Stimulated activated CD4-positive, alpha-beta T cell treated with anti-CD3 and anti-CD28 coated beads, Interleukin-1b, Interleukin-23, amount 100 ng/mL, for 48 hours (primary cell): ENCODE measurements around the gene SPDYE6.
"Not testable (repeated sequence)": the region's sequence is repeated elsewhere in the genome, so short reads cannot be mapped to it uniquely, and the experiment has no call there.

Source experiments
- DNase-seq: peaks from one replicate; pipeline ENCODE4 v3.0.0-alpha.2; 2020

SPDYE6 gene

GRCh38 chr7:102313997-102314780 is 42.1 kb downstream of the SPDYE6 start:
- DNase-seq, result no peak

- DNase-seq, result no peak
These were observed 43.9 kb downstream of the SPDYE6 start for GRCh38 chr7:102312317-102312716.

- no peak for DNase-seq
These were observed 45.8 kb downstream of the SPDYE6 start for GRCh38 chr7:102310414-102310815.

GRCh38 chr7:102306916-102307677 is 49.1 kb downstream of the SPDYE6 start:
- peak; percentile 45 for DNase-seq

GRCh38 chr7:102305414-102306268 is 50.6 kb downstream of the SPDYE6 start:
- DNase-seq, result no peak

GRCh38 chr7:102304668-102305067 is 51.6 kb downstream of the SPDYE6 start:
- no peak for DNase-seq

GRCh38 chr7:102303669-102304422 is 52.4 kb downstream of the SPDYE6 start:
- DNase-seq, result no peak

- no peak for DNase-seq
These were observed 54.2 kb downstream of the SPDYE6 start for GRCh38 chr7:102302025-102302424.

- DNase-seq, result not testable (repeated sequence)
These were observed 54.9 kb downstream of the SPDYE6 start for GRCh38 chr7:102301367-102301766.

- no peak for DNase-seq
These were observed 55.5 kb downstream of the SPDYE6 start for GRCh38 chr7:102300643-102301221.

GRCh38 chr7:102297487-102298218 is 58.6 kb downstream of the SPDYE6 start:
- DNase-seq, result no peak

GRCh38 chr7:102296514-102296913 is 59.7 kb downstream of the SPDYE6 start:
- no peak for DNase-seq

- DNase-seq, result no peak
These were observed 60.1 kb downstream of the SPDYE6 start for GRCh38 chr7:102296179-102296438.
